GM12872 (cell line): ENCODE measurements around the gene TPRG1L.

ENCODE experiments used
- TF ChIP-seq, protein P1 (sequence below): IDR thresholded peaks from 3 replicates; pipeline ENCODE4 v1.5.1; 2011; ENCODE audit warnings: low read depth, mild to moderate bottlenecking, low read length, moderate library complexity; ENCODE audit not compliant: insufficient read depth

Gene TPRG1L

DNA sequence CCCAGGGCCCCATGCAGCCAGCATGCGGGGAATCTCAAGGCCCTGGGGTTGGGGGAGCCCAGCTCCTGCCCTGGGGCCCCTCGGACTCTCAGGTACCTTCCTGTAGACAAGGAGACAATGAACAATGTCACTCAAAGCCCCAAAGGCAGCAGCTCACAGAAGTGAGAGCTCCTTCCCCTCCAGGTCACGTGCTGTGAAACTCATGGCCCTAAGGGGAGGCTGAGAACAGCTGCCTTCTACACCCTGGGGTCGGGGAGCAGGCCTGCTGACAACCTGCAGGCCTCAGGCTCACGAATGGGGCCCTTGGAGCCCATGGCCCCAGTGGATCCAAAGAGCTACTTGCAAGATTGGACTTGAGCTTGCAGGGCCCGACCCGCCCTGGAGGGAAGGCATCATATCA is 16.7 kb upstream of the TPRG1L start:
- TF ChIP-seq, protein P1, sequence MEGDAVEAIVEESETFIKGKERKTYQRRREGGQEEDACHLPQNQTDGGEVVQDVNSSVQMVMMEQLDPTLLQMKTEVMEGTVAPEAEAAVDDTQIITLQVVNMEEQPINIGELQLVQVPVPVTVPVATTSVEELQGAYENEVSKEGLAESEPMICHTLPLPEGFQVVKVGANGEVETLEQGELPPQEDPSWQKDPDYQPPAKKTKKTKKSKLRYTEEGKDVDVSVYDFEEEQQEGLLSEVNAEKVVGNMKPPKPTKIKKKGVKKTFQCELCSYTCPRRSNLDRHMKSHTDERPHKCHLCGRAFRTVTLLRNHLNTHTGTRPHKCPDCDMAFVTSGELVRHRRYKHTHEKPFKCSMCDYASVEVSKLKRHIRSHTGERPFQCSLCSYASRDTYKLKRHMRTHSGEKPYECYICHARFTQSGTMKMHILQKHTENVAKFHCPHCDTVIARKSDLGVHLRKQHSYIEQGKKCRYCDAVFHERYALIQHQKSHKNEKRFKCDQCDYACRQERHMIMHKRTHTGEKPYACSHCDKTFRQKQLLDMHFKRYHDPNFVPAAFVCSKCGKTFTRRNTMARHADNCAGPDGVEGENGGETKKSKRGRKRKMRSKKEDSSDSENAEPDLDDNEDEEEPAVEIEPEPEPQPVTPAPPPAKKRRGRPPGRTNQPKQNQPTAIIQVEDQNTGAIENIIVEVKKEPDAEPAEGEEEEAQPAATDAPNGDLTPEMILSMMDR: no peak

DNA sequence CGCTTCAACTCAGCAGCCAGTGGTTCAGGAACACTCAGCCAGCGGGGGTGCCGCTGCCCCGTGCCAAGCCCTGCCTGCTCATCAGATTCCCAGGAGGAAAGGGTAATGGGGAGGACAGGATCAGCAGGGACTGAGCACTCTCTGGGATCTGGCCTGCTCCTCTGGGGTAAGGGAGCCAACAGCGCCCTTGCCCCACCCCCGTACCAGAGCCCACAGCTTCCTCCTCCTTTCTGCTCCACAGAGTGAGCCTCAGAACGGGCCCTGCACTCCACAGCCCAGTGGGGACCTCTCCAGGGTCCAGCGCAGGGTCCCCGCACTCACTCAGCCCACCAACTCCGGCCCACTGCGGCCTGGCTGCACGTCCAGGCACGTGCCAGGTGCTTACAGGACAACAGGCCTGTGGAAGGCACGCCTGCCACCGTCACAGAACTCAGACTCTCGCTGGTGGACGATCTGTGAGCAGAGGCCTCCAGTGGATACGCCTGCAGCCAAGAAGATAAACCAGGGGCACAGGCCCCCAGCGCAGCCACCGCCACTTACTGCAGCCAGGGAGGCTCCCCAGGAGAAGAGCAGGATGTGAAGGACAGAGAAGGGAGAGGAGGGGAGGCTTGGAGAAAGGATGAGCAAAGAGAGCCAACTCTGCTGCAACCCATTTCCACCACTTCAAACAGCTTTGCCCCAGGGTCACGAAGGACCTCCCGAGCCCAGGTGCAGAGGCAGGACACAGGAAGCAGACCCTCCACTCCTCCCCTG is 15.6 kb upstream of the TPRG1L start:
- TF ChIP-seq, protein P1: no peak

DNA sequence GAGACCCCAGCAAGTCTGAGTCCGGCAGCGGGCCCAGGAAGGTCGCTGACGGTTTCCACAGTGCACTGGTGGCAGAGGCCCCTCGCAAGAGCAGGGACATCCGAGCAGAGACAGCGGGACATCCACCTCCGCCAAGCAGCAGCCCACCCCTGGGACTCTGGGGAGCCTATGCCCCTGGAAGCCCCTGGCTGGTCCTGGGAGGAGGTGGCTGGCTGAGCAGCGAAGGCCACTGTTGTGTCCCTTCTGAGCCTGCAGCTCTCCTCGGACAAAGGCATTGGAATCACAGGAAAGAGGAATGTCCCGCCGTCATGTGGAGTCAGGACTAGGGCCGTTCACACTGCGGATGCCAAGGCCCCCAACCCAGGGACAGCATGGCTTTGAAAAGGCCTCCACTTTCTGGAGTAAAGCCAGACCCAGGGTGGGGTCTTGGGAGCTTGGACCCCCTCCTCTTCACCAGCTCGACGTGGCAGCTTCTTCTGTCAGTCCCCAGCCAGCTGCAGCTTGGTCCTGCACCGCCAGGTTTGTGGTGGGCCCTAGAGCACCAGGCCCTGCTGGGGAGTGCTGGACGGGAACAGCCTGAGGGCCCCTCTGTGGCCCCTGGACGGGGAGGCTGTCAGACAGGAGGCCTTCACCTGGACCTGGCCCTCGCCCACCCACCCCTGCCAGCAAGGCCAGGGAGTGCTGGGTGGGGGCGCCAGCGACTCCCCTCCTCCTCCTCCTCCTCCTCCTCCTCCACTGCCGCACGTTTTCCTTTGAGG is 14.9 kb upstream of the TPRG1L start:
- TF ChIP-seq, protein P1: no peak

DNA sequence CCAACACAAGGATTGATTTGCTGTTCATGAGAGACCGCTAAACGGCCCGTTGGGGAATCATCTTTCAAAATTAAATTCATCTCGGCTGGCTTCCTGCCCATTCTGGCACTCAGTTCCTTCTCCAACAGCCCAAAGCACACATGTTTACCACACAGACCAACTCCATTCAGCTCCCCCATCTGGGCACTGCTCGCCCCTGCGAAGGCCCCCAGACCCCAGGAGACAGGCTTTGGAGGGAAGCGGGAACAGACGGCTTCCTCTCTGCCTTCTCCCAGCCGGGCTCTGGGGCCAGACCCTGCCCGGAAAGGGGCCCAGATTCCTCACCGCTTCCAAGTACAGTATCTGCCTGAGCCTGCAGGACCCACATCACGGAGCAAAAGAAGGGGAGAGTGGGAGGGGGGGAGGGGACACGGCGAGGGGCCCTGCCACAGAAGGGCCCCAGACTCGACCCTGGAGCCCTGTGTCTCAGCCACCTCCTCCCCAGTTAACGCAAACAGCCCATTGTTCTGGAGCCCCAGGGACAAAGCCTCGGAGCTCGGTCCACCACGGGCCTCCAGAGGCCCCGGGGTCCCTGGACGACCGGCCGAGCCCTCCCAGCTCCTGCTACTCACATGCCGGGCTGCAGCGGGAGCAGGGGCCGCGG is 14.2 kb upstream of the TPRG1L start:
- TF ChIP-seq, protein P1: no peak

DNA sequence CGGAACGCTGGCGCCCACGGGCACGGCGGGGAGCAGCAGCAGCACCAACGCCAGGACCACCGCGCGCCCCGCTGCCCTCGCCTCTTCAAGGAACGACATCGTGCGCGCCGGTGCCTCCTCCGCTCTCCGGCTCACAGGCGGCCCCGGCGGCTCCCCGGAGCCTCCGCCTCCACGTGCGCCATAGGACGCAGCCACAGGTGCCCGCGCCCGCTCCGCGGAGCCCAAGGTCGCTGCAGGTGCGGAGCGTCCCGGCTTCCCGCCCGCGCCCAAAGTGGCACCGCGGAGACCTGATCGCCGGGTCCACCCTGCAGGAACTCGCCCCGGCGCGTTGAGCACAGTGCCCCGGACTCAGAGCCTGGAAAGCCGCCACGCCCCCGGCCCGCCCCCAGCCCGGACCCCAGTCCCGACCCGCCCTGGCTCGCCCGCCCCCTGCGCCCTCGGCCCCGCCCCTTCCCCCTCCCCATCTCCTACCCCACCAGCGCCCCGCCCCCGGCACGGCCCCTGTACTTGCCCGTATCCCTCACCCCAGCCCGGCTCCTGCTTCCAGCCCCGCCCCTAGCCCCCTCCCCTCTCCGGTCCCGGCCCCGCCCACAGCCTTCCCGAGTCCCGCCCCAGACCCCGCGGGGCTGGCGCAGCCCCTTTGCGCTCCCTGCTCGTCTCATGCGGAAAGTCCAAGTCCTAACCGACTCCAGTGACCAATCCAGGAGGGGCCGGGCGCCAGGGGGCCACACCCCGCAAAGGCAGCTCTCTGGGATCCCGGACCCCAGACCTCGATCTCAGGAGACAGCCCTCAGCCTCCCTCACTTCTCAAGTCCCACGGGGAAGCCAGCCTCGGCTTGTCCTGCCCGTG is 13.4 kb upstream of the TPRG1L start, which contains the start of gene MEGF6:
MEGF6 (minus strand) TSS at position 339 of the 850 bp plus-strand sequence; CDS start at position 99, 240 bp downstream.
- TF ChIP-seq, protein P1: no peak

DNA sequence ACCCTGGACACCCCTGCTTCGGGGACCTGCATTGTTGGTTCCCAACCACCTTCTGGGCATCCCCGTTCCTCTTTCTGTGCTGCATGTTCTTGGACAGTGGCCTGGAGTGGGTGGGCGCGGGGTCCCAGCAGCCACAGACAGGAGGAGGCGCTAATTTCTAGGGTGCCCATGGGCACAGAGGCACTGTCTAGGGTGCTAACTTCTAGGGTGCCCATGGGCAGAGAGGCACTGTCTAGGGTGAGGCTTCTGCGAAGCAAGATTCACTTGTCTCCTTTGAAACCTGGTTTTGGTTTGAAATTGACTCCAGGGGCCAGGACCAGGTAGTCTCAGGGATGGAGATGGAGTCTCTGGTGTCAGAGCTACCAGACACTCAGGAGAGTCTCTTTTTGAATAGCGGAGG is 12.7 kb upstream of the TPRG1L start:
- TF ChIP-seq, protein P1: no peak
